Cortex of kidney (tissue), 1 donor: ENCODE measurements around the gene BANF1.

Experiments
- DNase-seq: peaks from one replicate; lab custom pipeline; 2025; lab: John Stamatoyannopoulos, UW

The BANF1 gene, protein sequence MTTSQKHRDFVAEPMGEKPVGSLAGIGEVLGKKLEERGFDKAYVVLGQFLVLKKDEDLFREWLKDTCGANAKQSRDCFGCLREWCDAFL

DNA sequence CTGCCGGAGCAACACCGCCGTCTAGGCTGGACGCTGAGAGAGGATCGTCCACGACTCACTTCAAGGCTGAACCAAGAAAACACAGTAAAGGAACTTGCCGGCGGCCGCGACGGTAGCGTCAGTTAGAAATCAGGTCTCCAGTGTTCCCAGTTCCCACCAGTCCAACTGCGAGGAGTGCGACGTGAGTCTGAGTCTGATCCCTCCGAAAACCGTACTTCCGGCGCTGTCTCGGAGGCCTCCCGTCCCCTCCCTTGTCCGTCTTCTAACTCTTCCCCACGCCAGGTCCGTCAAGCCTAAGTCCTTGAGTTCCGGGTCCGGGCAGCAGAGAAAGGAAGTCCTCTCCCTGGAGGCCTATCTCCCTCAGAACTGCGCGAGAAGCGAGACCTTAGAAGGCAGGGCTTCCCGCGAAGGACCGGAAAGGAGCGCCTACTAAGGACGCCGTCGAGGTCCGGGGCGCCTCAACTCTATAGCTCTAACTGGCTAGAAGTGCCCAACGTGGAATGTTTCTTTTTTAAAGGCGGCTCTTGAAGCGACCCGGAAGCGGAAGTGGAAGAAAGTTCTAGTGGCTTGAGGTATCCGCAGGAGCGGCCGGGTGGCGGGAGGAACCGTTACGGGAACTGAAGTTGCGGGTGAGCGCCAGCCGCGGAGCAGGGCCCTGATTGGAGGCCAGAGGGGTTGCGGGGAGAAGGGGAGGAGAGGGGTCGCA is at the start of gene BANF1, which contains the start of gene EIF1AD:
Gene BANF1 (plus strand): TSS at position 562 of the 706 bp plus-strand sequence. CDS start 748 bp downstream, outside the sequence.
Gene EIF1AD (minus strand): TSS at position 216 of the 706 bp plus-strand sequence. CDS start 1,768 bp downstream, outside the sequence.
- no peak for DNase-seq

DNA sequence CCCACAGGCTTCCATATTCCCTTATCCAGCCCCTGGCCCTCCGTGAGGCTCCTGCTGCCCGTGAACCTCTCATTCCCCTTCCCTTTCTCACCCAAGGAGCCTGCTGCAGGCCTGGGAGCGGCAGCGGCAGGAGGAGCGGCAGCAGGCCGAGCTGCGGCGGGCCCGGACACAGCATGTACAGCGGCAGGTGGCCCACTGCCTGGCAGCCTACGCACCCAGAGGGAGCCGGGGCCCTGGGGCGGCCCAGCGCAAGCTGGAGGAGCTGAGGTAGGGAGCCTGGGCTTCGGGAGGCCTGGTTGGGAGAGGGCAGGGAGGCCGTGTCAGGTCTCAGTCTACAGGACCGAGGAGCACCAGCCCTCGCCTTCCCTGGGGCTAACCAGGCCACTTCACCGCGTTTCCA is 48.8 kb upstream of the BANF1 start:
- no peak for DNase-seq

DNA sequence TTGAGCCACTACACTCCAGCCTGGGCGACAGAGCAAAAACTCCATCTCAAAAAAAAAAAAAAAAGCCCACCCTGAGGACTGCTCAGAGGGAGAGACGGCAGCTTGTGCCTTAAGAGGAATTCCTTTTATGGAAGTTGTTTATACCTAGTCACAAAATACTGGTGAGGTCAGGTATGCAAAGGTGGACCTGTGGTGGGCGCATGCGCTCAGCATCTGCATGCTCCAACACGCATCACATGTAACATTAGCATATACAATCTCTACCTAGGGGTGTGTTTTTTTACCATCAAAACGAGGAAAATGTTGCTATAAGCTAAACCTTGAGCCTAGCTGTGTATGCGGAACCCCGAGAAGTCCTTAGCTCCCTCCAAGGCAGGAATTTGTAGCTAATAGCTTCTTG is 47.5 kb upstream of the BANF1 start:
- no peak for DNase-seq

DNA sequence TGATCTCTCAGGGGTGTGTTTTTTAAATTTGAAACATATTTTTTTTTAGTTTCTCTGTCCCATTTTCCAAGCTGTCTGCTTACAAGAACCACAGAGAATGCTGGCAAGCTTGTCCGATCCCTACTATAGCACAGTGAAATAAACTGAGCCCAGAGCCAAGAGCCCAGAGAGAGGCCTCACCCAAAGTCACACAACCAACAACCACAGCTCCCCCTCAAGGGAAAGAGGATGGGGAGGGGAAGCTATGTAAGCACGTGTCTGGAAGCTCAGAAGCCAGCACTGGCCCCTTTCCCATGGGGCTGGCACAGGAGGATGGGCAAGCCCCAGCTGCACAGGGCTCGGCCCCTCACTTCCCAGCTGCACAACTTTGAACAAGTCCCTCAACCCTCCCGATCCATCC is 44.0 kb upstream of the BANF1 start:
- DNase-seq, result no peak

DNA sequence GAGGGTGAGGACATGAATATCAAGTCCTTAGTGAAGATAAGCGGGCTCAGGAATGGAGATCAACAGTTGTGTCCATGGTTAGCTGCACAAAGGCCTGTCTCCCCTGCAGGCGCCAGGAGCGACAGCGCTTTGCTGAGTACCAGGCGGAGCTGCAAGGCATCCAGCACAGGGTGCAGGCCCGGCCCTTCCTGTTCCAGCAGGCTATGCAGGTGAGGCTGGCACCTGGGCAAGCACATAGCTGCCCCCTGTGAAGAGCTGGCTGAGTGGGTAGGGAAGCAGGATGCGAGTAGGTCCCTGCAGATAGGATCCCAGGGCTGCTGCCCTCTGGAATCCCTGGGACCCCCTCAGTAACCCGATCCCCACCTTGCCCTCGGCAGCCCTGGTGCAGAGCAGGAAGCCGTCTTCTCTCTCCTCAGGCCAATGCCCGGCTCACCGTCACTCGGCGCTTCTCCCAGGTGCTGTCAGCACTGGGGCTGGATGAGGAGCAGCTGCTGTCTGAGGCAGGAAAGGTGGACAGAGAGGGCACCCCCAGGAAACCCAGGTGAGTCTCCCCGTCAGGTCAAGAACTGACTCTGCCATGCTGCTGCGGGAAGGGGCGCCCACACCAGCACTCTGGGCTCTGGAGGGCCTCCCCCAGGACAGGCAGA is 43.4 kb upstream of the BANF1 start:
- no peak for DNase-seq

DNA sequence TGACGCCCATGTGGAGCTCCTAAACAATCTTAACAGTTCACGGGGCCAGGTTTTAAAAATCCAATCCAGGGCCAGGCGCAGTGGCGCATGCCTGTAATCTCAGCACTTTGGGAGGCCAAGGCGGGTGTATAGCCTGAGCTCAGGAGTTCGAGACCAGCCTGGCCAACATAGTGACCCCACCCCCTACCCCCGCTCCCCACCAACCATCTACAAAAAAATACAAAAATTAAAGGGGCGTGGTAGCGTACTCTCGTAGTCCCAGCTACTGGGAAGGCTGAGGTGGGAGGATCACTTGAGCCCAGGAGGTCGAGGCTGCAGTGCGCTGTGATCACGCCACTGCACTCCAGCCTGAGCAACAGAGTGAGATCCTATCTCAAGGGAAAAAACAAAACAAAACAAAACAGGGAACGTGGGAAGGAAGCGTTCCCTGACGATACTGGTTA is 41.5 kb upstream of the BANF1 start:
- no peak for DNase-seq

DNA sequence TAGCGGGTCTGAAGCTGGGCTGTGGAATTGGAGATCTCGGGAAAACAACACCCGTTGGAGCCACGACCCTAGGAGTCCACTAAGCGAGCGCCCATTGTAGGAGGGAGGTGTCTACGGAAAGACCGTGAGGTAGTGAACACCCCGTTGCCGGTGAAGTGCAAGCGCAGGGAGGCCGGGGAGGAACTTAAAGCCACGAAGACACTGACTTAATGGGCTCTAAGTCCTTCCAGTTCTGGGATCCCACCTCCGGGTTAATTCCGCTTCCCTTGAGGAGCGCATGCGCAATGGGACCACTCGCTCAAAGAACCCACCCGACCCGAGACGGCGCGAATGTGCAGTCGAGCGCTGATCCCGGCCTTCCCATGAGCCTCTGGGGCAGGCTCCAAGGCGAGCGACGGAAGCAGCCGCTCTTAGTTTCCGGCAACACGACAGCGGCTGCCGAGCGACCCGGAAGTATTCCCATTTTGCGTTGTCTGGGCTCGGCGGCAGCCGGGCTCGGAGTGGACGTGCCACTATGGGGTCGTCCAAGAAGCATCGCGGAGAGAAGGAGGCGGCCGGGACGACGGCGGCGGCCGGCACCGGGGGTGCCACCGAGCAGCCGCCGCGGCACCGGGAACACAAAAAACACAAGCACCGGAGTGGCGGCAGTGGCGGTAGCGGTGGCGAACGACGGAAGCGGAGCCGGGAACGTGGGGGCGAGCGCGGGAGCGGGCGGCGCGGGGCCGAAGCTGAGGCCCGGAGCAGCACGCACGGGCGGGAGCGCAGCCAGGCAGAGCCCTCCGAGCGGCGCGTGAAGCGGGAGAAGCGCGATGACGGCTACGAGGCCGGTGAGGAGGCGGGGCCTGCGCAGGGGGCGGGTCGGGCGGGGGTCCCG is 40.8 kb upstream of the BANF1 start, which contains the start of gene SART1:
Gene SART1 (plus strand): TSS at position 468 of the 874 bp plus-strand sequence. CDS start 47 bp downstream, at position 515.
- peak; percentile 93 for DNase-seq

DNA sequence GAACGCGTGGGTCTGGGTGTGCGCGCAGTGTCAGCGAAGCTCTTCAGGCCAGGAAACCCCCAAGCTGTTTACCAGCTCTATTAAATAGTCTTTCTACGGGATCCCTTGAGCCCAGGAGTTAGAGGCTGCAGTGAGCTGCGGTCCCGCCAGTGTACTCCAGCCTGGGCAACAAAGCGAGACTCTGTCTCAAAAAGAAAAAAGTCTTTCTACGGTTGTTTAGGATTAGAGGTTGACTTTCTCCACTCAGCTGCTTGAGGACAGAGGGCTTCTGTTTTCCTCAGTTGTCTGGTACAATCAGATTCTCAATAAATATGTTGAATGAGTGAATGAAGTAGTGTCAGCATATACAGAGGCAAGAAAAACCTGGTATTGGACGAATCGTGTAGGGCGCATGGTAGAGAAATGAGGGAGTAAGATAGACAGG is 40.1 kb upstream of the BANF1 start:
- no peak for DNase-seq

DNA sequence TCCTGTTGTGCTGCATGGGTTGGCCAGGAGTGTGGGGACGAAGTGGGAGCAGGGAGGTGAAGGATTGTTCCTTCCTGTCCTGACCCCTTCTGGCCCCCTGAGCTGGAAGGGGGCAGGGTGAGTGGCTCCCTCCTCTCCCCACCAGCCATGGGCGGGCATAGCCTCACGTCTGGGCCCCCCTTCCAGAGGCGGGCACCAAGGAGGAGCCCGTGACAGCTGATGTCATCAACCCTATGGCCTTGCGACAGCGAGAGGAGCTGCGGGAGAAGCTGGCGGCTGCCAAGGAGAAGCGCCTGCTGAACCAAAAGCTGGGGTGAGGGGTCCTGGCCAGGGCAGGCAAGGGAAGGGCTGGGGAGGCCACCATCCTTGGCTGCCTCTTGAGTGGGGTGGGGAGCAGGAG is 37.4 kb upstream of the BANF1 start:
- DNase-seq, result no peak

DNA sequence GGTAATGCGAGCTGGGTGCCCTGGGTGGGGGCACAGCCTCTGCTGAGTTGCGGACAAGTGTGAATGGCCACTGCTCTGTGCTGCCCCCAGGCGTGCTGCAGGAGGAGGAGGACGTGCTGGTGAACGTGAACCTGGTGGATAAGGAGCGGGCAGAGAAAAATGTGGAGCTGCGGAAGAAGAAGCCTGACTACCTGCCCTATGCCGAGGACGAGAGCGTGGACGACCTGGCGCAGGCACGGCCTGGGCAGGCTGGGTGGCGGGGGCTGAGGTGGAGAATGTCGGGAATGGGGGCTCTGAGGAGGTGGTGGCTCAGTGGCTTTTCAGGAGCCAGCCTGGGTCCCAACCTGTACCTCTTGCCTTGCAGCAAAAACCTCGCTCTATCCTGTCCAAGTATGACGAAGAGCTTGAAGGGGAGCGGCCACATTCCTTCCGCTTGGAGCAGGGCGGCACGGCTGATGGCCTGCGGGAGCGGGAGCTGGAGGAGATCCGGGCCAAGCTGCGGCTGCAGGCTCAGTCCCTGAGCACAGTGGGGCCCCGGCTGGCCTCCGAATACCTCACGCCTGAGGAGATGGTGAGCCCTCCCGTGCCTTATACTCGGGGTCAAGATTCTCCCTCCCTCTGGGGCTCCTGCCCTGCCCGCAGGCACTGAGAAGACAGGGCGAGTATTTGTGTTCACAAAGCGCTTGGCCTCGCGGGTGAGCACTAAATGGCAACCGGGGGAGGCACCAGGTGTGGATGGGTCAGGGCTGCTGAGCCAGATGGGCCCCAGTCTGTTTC is 36.1 kb upstream of the BANF1 start:
- DNase-seq, result no peak

DNA sequence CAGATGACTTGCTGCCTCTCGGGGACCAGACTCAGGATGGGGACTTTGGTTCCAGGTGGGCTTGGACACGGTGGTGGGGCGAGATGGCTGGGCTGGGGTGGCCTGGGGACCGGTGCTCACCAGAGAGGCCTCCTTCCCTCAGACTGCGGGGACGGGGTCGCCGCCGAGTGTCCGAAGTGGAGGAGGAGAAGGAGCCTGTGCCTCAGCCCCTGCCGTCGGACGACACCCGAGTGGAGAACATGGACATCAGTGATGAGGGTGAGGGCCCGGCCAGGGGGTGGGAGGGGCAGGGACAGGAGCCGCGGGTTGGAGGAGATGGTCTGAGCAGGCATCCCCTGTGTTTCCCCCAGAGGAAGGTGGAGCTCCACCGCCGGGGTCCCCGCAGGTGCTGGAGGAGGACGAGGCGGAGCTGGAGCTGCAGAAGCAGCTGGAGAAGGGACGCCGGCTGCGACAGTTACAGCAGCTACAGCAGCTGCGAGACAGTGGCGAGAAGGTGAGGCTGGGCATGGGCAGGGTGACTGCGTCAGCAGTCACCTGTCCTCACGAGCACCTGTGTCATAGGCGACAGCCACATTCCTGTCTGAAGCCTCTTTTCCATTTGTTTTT is 34.9 kb upstream of the BANF1 start:
- DNase-seq, result no peak

DNA sequence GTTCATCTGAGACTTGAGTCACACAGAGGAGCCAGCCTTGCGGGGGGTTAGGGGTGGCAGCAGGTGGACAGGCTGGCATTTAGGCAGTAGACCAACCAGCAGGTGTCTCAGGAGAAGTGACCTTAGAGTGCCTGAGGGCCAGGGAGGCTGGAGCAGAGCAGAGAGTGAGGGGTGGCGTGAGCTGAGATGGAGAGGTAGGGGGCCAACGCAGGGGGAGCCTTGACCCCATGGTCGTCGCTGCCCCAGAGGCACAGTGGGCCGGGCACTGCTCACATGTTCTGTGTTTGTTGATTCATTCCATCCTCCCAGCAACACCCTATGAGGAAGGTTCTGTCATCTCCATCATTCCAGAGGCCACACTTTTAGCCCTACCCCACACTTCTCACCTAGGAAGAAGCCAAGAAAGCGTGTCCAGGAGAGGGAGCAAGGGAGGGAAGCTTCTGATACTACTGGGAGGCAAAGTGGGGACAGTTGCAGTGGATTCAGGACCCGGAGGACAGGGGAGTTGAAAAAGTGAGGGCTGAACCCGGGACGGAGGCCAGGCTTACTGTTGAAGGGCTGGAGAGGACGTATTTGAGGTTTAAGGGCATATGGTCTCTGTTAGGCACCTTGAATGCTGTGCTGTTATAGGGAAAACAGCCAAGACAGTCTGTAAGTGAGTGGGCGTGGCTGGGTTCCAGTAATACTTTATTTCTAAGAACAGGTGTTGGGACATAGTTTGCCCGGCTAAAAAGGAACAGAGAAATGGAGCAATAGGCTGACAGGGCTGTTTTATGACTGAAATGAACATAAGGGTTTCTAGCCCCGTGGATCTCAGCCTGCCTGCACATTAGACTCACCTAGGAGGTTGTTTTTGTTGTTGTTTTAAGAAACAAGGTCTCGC is 33.5 kb upstream of the BANF1 start:
- DNase-seq, result no peak

DNA sequence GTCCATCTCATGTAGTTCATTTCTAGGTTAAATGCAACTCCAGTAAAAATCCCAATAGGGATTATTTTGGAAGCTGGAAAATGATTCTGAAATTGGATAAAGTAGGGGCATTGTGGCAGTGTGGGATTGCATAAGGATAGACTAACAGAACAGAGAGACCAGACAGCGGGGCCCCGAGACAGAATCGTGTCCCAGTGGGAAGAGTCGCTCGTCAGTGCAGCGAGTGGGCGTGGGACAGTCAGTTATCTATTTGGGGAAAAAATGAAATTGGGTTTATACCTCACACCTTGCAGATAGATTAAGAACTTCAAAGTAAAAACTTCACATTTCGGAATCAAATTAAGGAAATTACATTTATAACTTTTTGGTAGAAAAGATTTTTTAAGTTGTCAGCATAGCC is 30.2 kb upstream of the BANF1 start:
- no peak for DNase-seq

DNA sequence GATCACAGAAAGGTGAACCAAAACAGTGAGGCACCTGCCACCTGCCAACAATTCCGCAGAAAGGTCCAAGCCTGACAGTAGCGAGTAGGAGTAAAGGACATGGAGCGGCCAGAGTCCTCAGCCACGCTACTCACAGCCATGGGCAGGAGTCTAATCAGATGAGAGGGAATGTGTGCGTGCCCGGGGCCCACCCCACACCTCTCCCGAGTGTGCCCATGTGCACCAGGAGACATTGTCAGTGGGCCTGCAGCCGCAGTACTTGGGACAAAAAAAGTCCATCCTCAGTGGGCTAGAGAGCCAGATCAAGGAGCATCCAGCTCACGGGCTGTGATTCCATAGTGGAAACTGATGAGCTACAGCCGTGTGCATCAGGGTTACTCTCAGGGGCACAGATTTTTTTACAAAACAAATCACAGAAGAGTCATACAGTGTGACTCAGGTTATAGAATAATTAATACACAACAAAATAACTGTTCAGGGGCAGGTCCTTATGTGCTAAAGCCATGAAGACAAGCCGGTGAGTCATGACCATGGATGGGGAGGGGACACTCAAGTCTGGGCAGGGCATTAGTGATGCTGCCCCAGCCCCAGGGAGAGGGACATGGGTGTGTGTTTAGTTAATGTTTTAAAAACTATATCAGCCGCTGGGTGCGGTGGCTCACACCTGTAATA is 28.7 kb upstream of the BANF1 start:
- DNase-seq, result no peak

DNA sequence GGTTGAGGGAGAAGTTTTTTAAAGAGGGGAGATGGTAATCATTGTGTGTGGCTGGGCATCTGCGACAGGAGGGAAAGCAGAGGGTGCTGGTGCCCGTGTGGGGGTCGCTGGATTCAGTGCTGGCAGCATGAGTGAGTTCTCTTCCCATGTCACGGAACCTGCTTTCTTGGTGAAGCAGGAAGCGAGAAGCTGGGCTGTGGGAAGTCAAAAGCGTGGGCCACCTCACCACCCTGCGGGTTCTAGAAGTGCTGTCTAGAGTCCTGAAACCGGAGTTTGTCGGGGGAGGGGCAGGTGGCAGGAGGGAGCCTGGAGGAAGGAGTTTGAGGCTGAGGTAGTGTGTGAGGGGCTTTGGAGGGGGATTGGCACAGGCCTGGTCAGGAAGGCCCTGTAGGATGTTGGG is 26.5 kb upstream of the BANF1 start:
- no peak for DNase-seq

DNA sequence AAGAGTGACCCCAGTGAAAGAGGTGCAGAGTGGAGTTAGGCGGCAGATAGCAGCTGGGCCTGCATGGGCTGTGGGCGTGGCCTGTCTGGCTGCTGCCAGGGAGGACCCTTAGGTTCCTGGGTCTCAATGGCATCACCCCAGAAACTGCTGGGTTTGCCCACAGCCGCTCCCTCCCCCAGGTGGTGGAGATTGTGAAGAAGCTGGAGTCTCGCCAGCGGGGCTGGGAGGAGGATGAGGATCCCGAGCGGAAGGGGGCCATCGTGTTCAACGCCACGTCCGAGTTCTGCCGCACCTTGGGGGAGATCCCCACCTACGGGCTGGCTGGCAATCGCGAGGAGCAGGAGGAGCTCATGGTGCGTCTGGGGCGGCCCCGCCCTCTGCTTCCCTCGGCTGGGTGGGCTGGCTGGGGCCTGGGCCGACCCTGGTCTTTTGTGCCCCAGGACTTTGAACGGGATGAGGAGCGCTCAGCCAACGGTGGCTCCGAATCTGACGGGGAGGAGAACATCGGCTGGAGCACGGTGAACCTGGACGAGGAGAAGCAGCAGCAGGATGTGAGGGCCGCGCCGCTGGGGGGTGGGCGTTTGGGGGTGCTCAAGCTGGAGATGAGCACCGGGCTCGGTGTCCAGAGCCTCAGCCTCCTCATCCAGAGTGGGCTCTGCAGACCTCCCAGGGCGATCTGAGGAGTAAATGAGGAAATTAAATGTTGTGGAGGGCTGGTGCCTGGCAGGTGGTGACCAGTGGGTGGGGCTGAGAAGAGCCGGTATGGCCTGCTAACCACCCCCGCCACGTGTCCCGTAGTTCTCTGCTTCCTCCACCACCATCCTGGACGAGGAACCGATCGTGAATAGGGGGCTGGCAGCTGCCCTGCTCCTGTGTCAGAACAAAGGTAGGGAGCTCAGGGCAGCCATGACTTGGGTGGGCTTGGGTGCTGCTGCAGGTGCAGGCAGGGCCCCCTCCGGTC is 25.8 kb upstream of the BANF1 start:
- no peak for DNase-seq

DNA sequence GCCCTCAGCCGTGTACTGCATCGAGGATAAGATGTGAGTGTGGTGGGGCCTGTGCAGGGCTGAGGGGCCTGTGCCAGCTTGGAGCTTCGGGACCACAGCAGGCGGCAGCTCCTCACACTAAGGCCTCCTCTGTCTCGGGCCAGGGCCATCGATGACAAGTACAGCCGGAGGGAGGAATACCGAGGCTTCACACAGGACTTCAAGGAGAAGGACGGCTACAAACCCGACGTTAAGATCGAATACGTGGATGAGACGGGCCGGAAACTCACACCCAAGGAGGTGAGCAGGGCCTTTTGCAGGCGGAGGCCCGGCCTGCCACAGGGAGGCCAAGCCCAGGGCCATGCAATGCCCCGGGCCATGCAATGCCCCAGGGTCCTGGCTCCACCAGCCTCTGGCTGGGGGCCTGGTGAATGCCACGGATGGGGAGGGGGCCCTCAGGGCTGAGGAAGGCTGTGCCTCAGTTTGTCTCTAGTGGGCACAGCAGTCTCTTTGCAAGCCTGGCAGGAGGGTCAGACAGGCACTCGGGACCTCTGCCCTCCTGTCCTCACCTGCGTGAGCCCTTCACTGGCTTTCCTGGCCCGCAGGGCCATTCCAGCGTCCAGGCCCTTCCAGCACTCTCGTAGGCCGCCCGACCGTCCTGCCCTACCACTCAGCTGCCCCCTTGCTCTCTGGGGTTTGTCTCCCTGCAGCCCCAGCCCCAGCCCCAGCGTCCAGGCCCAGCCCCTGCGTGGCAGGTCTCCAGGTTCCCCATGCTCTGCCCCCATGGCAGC is 24.5 kb upstream of the BANF1 start:
- no peak for DNase-seq
